HEK293 (cell line): ENCODE data around the gene CWC25.

Experiments used
- KLF8 ChIP-seq: fragments of 450-650 bp; formaldehyde crosslinking; IDR thresholded peaks from 2 replicates; pipeline ENCODE4 v1.5.1; 2016; ENCODE audit warnings: missing biosample characterization, missing genetic modification characterization
- SCRT1 ChIP-seq: fragments of 450-650 bp; formaldehyde crosslinking; IDR thresholded peaks from 2 replicates; pipeline ENCODE4 v1.5.1; 2016; ENCODE audit warnings: missing biosample characterization, missing genetic modification characterization, borderline replicate concordance
- SETDB1 ChIP-seq: IDR thresholded peaks from one replicate; pipeline ENCODE4 v1.6.1; 2017; ENCODE audit warnings: mild to moderate bottlenecking, low read length, moderate library complexity, mixed read lengths; ENCODE audit not compliant: insufficient read length
- YY2 ChIP-seq: fragments of 450-650 bp; formaldehyde crosslinking; IDR thresholded peaks from 2 replicates; pipeline ENCODE4 v1.5.1; 2016; ENCODE audit warnings: missing biosample characterization, missing genetic modification characterization
- ZBTB21 ChIP-seq: fragments of 450-650 bp; formaldehyde crosslinking; IDR thresholded peaks from 2 replicates; pipeline ENCODE4 v1.5.1; 2017; ENCODE audit warnings: missing biosample characterization, missing genetic modification characterization
- ZNF174 ChIP-seq: fragments of 450-650 bp; formaldehyde crosslinking; IDR thresholded peaks from 2 replicates; pipeline ENCODE4 v1.5.0; 2017; ENCODE audit warnings: missing biosample characterization, mild to moderate bottlenecking, missing genetic modification characterization
- ZNF266 ChIP-seq: fragments of 450-650 bp; formaldehyde crosslinking; IDR thresholded peaks from 2 replicates; pipeline ENCODE4 v1.5.1; 2016; ENCODE audit warnings: missing biosample characterization, missing genetic modification characterization, low read depth
- ZNF394 ChIP-seq: fragments of 450-650 bp; formaldehyde crosslinking; IDR thresholded peaks from 2 replicates; pipeline ENCODE4 v1.5.1; 2016; ENCODE audit warnings: missing biosample characterization, missing genetic modification characterization, mild to moderate bottlenecking, moderate library complexity, borderline replicate concordance
- ZNF510 ChIP-seq: fragments of 450-650 bp; formaldehyde crosslinking; IDR thresholded peaks from 2 replicates; pipeline ENCODE4 v1.5.1; 2018; ENCODE audit warnings: mild to moderate bottlenecking, missing genetic modification characterization, missing biosample characterization; ENCODE audit not compliant: insufficient replicate concordance
- ZNF544 ChIP-seq: fragments of 450-650 bp; formaldehyde crosslinking; IDR thresholded peaks from 2 replicates; pipeline ENCODE4 v1.5.0; 2017; ENCODE audit warnings: missing biosample characterization, missing genetic modification characterization
- ZNF558 ChIP-seq: fragments of 450-650 bp; formaldehyde crosslinking; IDR thresholded peaks from 2 replicates; pipeline ENCODE4 v1.5.1; 2016; ENCODE audit warnings: missing biosample characterization, missing genetic modification characterization
- ZNF629 ChIP-seq: fragments of 450-650 bp; formaldehyde crosslinking; IDR thresholded peaks from 2 replicates; pipeline ENCODE4 v1.5.1; 2017; ENCODE audit warnings: missing biosample characterization, missing genetic modification characterization
- ZNF785 ChIP-seq: fragments of 450-650 bp; formaldehyde crosslinking; IDR thresholded peaks from 2 replicates; pipeline ENCODE4 v1.5.1; 2016; ENCODE audit warnings: missing biosample characterization, missing genetic modification characterization
- ZXDB ChIP-seq: fragments of 450-650 bp; formaldehyde crosslinking; IDR thresholded peaks from 2 replicates; pipeline ENCODE4 v1.5.1; 2016; ENCODE audit warnings: missing biosample characterization, missing genetic modification characterization
- TF ChIP-seq, protein P1 (sequence below): sonication (generic); formaldehyde crosslinking; IDR thresholded peaks from 2 replicates; pipeline ENCODE4 v1.8.1; 2022; ENCODE audit warnings: mild to moderate bottlenecking, moderate library complexity, missing genetic modification reagents
- TF ChIP-seq, protein P2 (sequence below): fragments of 450-650 bp; formaldehyde crosslinking; IDR thresholded peaks from 2 replicates; pipeline ENCODE4 v1.5.1; 2016; ENCODE audit warnings: missing biosample characterization, missing genetic modification characterization, borderline replicate concordance
- TF ChIP-seq, protein P3 (sequence below): fragments of 450-650 bp; formaldehyde crosslinking; IDR thresholded peaks from 2 replicates; pipeline ENCODE4 v1.5.1; 2016; ENCODE audit warnings: missing biosample characterization, missing genetic modification characterization
- TF ChIP-seq, protein P4 (sequence below): fragments of 450-650 bp; formaldehyde crosslinking; IDR thresholded peaks from 2 replicates; pipeline ENCODE4 v1.5.1; 2016; ENCODE audit warnings: missing biosample characterization, missing genetic modification characterization
- TF ChIP-seq, protein P5 (sequence below): fragments of 450-650 bp; formaldehyde crosslinking; optimal IDR thresholded peaks from 2 replicates; pipeline ENCODE3; 2016; ENCODE audit warnings: missing biosample characterization, mild to moderate bottlenecking, missing genetic modification characterization
- TF ChIP-seq, protein P6 (sequence below): fragments of 450-650 bp; formaldehyde crosslinking; IDR thresholded peaks from 2 replicates; pipeline ENCODE4 v1.5.1; 2016; ENCODE audit warnings: missing biosample characterization, missing genetic modification characterization

CWC25 gene

DNA sequence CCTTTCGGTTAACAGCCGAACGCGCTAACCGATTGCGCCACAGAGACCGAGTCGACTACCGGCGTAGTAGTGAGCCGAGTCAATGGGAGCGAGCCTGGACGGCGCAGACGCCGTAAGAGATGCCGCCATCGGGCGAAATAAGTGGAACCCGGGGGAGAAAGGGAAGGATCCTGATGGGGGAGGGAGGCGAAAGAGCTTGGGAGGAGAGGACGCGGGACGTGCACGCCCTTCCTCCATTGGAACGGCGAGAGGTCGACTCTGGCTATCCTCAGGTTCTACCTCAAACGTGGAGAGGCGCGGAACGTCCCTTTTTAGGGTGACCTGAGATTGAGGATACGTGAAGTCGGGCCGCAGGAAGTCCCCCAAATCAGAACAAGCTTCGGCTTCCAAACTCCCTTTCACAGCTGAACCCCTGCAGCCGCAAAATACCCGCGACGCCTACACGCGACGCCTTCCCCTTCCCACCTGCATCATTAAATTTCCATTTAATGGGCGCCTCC lies 73.3 kb downstream of the CWC25 start (continued):
- TF ChIP-seq, protein P1, sequence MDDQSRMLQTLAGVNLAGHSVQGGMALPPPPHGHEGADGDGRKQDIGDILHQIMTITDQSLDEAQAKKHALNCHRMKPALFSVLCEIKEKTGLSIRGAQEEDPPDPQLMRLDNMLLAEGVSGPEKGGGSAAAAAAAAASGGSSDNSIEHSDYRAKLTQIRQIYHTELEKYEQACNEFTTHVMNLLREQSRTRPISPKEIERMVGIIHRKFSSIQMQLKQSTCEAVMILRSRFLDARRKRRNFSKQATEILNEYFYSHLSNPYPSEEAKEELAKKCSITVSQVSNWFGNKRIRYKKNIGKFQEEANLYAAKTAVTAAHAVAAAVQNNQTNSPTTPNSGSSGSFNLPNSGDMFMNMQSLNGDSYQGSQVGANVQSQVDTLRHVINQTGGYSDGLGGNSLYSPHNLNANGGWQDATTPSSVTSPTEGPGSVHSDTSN (CRISPR knock-in tag) = 0 out of 2 replicates have a peak, but pooled peaks have one; percentile 90
- TF ChIP-seq ZXDB (tag by site-specific recombination) (0 out of 2 replicates have a peak, but pooled peaks have one; percentile 12), YY2 (tag by site-specific recombination) (peak; percentile 88), ZNF558 (peak; percentile 68; the same call in 1 of the 2 replicates), SCRT1 (tag by site-specific recombination) (no peak), KLF8 (tag by site-specific recombination) (peak; percentile 76), ZNF510 (no peak), ZNF785 (tag by site-specific recombination) (no peak), ZNF629 (tag by site-specific recombination) (no peak), ZNF544 (tag by site-specific recombination) (no peak), ZBTB21 (peak; percentile 44; the same call in 1 of the 2 replicates), ZNF266 (tag by site-specific recombination) (no peak), ZNF174 (tag by site-specific recombination) (no peak), SETDB1 (no peak), ZNF394 (peak; percentile 55; the same call in 1 of the 2 replicates)
- TF ChIP-seq, protein P2, sequence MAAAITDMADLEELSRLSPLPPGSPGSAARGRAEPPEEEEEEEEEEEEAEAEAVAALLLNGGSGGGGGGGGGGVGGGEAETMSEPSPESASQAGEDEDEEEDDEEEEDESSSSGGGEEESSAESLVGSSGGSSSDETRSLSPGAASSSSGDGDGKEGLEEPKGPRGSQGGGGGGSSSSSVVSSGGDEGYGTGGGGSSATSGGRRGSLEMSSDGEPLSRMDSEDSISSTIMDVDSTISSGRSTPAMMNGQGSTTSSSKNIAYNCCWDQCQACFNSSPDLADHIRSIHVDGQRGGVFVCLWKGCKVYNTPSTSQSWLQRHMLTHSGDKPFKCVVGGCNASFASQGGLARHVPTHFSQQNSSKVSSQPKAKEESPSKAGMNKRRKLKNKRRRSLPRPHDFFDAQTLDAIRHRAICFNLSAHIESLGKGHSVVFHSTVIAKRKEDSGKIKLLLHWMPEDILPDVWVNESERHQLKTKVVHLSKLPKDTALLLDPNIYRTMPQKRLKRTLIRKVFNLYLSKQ (tag by site-specific recombination) = no peak
- TF ChIP-seq, protein P3, sequence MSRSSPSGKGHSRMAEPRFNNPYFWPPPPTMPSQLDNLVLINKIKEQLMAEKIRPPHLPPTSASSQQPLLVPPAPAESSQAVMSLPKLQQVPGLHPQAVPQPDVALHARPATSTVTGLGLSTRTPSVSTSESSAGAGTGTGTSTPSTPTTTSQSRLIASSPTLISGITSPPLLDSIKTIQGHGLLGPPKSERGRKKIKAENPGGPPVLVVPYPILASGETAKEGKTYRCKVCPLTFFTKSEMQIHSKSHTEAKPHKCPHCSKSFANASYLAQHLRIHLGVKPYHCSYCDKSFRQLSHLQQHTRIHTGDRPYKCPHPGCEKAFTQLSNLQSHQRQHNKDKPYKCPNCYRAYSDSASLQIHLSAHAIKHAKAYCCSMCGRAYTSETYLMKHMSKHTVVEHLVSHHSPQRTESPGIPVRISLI (tag by site-specific recombination) = peak; percentile 61; the same call in 1 of the 2 replicates
- TF ChIP-seq, protein P4, sequence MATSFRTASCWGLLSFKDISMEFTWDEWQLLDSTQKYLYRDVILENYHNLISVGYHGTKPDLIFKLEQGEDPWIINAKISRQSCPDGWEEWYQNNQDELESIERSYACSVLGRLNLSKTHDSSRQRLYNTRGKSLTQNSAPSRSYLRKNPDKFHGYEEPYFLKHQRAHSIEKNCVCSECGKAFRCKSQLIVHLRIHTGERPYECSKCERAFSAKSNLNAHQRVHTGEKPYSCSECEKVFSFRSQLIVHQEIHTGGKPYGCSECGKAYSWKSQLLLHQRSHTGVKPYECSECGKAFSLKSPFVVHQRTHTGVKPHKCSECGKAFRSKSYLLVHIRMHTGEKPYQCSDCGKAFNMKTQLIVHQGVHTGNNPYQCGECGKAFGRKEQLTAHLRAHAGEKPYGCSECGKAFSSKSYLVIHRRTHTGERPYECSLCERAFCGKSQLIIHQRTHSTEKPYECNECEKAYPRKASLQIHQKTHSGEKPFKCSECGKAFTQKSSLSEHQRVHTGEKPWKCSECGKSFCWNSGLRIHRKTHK (tag by site-specific recombination) = no peak
- TF ChIP-seq, protein P5, sequence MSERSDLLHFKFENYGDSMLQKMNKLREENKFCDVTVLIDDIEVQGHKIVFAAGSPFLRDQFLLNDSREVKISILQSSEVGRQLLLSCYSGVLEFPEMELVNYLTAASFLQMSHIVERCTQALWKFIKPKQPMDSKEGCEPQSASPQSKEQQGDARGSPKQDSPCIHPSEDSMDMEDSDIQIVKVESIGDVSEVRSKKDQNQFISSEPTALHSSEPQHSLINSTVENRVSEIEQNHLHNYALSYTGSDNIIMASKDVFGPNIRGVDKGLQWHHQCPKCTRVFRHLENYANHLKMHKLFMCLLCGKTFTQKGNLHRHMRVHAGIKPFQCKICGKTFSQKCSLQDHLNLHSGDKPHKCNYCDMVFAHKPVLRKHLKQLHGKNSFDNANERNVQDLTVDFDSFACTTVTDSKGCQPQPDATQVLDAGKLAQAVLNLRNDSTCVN (tag by site-specific recombination) = peak; percentile 74
- TF ChIP-seq, protein P6, sequence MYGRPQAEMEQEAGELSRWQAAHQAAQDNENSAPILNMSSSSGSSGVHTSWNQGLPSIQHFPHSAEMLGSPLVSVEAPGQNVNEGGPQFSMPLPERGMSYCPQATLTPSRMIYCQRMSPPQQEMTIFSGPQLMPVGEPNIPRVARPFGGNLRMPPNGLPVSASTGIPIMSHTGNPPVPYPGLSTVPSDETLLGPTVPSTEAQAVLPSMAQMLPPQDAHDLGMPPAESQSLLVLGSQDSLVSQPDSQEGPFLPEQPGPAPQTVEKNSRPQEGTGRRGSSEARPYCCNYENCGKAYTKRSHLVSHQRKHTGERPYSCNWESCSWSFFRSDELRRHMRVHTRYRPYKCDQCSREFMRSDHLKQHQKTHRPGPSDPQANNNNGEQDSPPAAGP (tag by site-specific recombination) = peak; percentile 93; the same call in 1 of the 2 replicates
